ENCODE results near the gene CCDC47. TPM values are rescaled to one million over a fixed set of nuclear protein-coding genes. Genes with fewer than 3 reads are reported as not detected.

The CCDC47 gene
- total and polyA plus RNA-seq, 2 experiments from 2014 or later = 38.5 to 61.9 TPM

- Histone ChIP-seq H4K20me1 (replicated peaks; ENCODE audit: insufficient read depth) (no peaks in the 10 kb centered on the region), H2AFZ (peak overlapping the region; percentile 90), H3K4me2 (peak overlapping the region; percentile 96), H3K4me3 (peak overlapping the region; percentile 88), H3K27me3 (ENCODE audit: insufficient read depth) (no peaks in the 10 kb centered on the region), H3F3A (replicated peaks; ENCODE audit: low read depth) (peaks cover 19% of the 10 kb centered on the region), H3K4me1 (ENCODE audit: insufficient read depth) (peaks cover 9% of the 10 kb centered on the region; the same call in 1 of the 2 replicates), H3K36me3 (ENCODE audit: insufficient read depth) (peaks cover 5% of the 10 kb centered on the region; the same call in 1 of the 2 replicates), H3K27ac (ENCODE audit: low read depth) (peak overlapping the region; percentile 95), H3K9me2 (ENCODE audit: insufficient read depth) (no peaks in the 10 kb centered on the region), H3K79me2 (replicated peaks; ENCODE audit: insufficient read depth) (peaks cover 10% of the 10 kb centered on the region)
- H3K27me3 Mint-ChIP-seq (ENCODE audit: insufficient read depth, low read depth, poor library complexity) = peaks cover 12% of the 10 kb centered on the region
- H3K9me3 Mint-ChIP-seq = no peaks in the 10 kb centered on the region
- DNase-seq (ENCODE audit: low spot score) = no peak
- ATAC-seq = no peak; the same call in 2 of the 3 replicates
- peak overlapping the region; percentile 95 for H3K4me3 Mint-ChIP-seq
- peaks cover 7% of the 10 kb centered on the region; the same call in 2 of the 3 replicates for H3K36me3 Mint-ChIP-seq (ENCODE audit: low read depth)
- H3K27ac Mint-ChIP-seq = peak overlapping the region; percentile 87
- peaks cover 10% of the 10 kb centered on the region; the same call in 2 of the 3 replicates for H3K4me1 Mint-ChIP-seq
- TF ChIP-seq CTCF (conservative IDR thresholded peaks at IDR 0.05; ENCODE audit: low read depth in 2 of 2) (no peak), CREB1 (CRISPR knock-in tag; IDR thresholded peaks at IDR 0.05; ENCODE audit: low read depth) (no peak), REST (IDR thresholded peaks at IDR 0.05; ENCODE audit: unreplicated experiment) (no peak), EZH2 (IDR thresholded peaks at IDR 0.05; ENCODE audit: low read depth, unreplicated experiment) (no peak), POLR2AphosphoS5 (IDR thresholded peaks at IDR 0.05; ENCODE audit: low read depth) (no peak), ZNF331 (CRISPR knock-in tag; IDR thresholded peaks at IDR 0.05; ENCODE audit: low read depth) (no peak), ZNF114 (CRISPR knock-in tag; IDR thresholded peaks at IDR 0.05) (no peak), EZH2phosphoT487 (IDR thresholded peaks at IDR 0.05; ENCODE audit: unreplicated experiment) (no peak), JUNB (IDR thresholded peaks at IDR 0.05; ENCODE audit: unreplicated experiment) (no peak), ETS1 (IDR thresholded peaks at IDR 0.05) (no peak), NANOG (IDR thresholded peaks at IDR 0.05; ENCODE audit: borderline replicate concordance) (no peak), STAT1 (IDR thresholded peaks at IDR 0.05; ENCODE audit: unreplicated experiment) (no peak), ZNF462 (CRISPR knock-in tag; IDR thresholded peaks at IDR 0.05) (no peak)
These were observed 32.3 kb downstream of the CCDC47 start for GRCh38 chr17:63741143-63741407.

Measured in GM23338 (cell line).